Activated effector memory CD4-positive, alpha-beta T cell treated with Interleukin-2 at 50 U/mL for 16 hours (primary cell): Measurements from ENCODE around the gene PLCL2.

Source experiments
- DNase-seq: peaks from one replicate; pipeline ENCODE4 v3.0.0-alpha.2; 2020

Gene PLCL2

GRCh38 chr3:16896820-16897219 lies 12.1 kb downstream of the PLCL2 start:
- no peak for DNase-seq

- no peak for DNase-seq
Measured at GRCh38 chr3:16897254-16897926, 12.6 kb downstream of the PLCL2 start.

- no peak for DNase-seq
Measured at GRCh38 chr3:16898595-16899395, 14.0 kb downstream of the PLCL2 start.

GRCh38 chr3:16899919-16900318 lies 15.2 kb downstream of the PLCL2 start:
- no peak for DNase-seq

- DNase-seq = no peak
Measured at GRCh38 chr3:16900779-16901440, 16.2 kb downstream of the PLCL2 start.

GRCh38 chr3:16904423-16905417 lies 20.0 kb downstream of the PLCL2 start:
- DNase-seq = no peak

GRCh38 chr3:16905704-16906103 lies 20.9 kb downstream of the PLCL2 start:
- no peak for DNase-seq

- no peak for DNase-seq
Measured at GRCh38 chr3:16906682-16907081, 21.9 kb downstream of the PLCL2 start.

GRCh38 chr3:16907243-16907642 lies 22.5 kb downstream of the PLCL2 start:
- no peak for DNase-seq

- no peak for DNase-seq
Measured at GRCh38 chr3:16908016-16908807, 23.5 kb downstream of the PLCL2 start.

GRCh38 chr3:16908896-16909295 lies 24.1 kb downstream of the PLCL2 start:
- DNase-seq = no peak

GRCh38 chr3:16909802-16910201 lies 25.0 kb downstream of the PLCL2 start:
- DNase-seq = no peak

GRCh38 chr3:16910207-16910606 lies 25.5 kb downstream of the PLCL2 start:
- DNase-seq = no peak

- no peak for DNase-seq
Measured at GRCh38 chr3:16911916-16912315, 27.2 kb downstream of the PLCL2 start.

GRCh38 chr3:16912400-16913263 lies 27.9 kb downstream of the PLCL2 start:
- no peak for DNase-seq

GRCh38 chr3:16913264-16913580 lies 28.5 kb downstream of the PLCL2 start:
- DNase-seq = no peak

- no peak for DNase-seq
Measured at GRCh38 chr3:16916840-16917239, 32.1 kb downstream of the PLCL2 start.

GRCh38 chr3:16917256-16917935 lies 32.6 kb downstream of the PLCL2 start:
- no peak for DNase-seq

- no peak for DNase-seq
Measured at GRCh38 chr3:16917980-16918682, 33.4 kb downstream of the PLCL2 start.

GRCh38 chr3:16918683-16919025 lies 33.9 kb downstream of the PLCL2 start:
- no peak for DNase-seq
